ENCODE results near the gene PCDHGA6. TPM values are rescaled to one million over a fixed set of nuclear protein-coding genes. Genes with fewer than 3 reads are reported as not detected.

PCDHGA6 gene
- total RNA-seq, 1 experiment from 2014 or later, result 0.26 TPM

DNA sequence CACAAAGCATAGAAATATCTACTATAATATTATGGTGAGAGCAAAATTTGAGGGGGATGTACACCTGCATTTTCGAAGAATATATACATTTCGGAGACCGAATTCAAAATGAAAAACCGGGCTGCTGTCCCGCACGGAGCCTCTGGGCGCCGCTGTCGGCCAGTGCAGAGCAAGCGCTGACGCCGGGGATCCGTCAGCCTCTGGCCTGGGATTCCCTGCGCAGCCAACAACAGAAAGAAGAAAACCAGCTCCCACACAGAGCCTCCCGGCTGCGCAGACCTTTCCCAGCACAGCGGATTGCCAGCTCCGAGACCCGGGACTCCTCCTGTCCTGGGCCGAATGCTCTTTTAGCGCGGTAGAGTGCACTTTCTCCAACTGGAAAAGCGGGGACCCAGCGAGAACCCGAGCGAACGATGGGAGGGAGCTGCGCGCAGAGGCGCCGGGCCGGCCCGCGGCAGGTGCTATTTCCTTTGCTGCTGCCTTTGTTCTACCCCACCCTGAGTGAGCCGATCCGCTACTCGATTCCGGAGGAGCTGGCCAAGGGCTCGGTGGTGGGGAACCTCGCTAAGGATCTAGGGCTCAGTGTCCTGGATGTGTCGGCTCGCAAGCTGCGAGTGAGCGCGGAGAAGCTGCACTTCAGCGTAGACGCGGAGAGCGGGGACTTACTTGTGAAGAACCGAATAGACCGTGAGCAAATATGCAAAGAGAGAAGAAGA lies 34.3 kb downstream of the PCDHGA6 start, which contains the start of gene PCDHGB6:
PCDHGB6 (plus strand) TSS at position 232 of the 716 bp plus-strand sequence; CDS start at position 414, 182 bp downstream.

DNA sequence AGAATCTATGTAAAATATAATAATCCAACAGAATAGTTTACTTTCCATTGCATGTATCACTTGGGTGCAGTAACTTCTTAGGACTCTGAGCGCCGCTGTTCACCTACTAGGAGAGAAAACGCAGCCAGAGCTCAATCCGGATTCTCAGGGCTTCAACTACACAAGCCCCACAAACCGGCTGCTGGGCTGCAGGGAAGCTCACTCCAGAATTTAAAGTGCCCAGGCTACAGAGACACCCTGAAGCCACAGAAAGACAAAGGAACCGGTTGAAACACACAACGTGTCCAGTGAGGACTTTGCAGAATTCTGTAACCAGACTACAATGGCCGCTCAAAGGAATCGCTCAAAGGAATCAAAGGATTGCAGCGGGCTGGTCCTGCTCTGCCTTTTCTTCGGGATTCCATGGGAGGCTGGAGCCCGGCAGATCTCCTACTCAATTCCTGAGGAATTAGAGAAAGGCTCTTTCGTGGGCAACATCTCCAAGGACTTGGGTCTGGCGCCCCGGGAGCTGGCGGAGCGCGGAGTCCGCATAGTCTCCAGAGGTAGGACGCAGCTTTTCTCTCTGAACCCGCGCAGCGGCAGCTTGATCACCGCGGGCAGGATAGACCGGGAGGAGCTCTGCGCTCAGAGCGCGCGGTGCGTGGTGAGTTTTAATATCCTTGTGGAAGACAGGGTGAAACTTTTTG lies 39.3 kb downstream of the PCDHGA6 start, which contains the start of gene PCDHGA10:
PCDHGA10 (plus strand) TSS at position 134 of the 686 bp plus-strand sequence; CDS start at position 323, 189 bp downstream.

DNA sequence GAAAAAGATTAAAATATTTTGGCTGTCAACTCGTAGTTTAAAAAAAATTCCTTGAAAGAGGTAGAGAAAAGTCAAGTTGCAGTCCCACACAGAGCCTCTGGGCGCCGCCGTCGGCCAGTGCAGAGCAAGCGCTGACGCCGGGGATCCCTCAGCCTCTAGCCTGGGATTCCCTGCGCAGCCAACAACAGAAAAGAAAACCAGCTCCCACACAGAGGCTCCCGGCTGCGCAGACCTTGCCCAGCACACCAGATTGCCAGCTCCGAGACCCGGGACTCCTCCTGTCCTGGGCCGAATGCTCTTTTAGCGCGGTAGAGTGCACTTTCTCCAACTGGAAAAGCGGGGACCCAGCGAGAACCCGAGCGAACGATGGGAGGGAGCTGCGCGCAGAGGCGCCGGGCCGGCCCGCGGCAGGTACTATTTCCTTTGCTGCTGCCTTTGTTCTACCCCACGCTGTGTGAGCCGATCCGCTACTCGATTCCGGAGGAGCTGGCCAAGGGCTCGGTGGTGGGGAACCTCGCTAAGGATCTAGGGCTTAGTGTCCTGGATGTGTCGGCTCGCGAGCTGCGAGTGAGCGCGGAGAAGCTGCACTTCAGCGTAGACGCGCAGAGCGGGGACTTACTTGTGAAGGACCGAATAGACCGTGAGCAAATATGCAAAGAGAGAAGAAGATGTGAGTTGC lies 43.9 kb downstream of the PCDHGA6 start, which contains the start of gene PCDHGB7:
PCDHGB7 (plus strand) TSS at position 184 of the 679 bp plus-strand sequence; CDS start at position 367, 183 bp downstream.

DNA sequence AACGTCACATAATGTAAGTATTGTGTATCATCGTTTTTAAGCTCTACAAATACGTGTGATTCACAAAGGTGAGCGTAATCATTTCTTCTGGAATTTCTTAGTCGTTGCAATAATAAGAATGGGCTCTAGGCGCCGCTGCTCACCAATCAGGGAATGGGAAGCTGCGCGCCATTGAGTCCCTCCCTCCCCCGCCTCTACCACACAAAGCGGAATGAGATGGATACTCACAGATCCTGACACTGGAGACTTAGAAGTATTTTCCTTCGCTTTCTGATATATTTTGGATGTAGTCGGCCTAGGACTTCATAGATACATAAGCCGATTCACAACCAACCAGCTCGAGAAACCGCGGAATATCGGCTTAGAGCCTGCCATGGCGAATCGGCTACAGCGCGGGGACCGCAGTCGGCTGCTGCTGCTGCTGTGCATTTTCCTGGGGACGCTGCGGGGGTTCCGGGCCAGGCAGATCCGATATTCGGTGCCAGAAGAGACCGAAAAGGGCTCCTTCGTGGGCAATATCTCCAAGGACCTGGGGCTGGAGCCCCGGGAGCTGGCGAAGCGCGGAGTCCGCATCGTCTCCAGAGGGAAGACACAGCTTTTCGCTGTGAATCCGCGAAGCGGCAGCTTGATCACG lies 47.3 kb downstream of the PCDHGA6 start, which contains the start of gene PCDHGA11:
PCDHGA11 (plus strand) TSS at position 197 of the 634 bp plus-strand sequence; CDS start at position 374, 177 bp downstream.

Other genes starting within 250 kb of the PCDHGA6 start
- gene PCDHB5, start 238.7 kb upstream of the PCDHGA6 start, total RNA-seq (2022; extraction: Qiagen RNA extraction), result 1.3 to 1.7 TPM (median 1.4 TPM) in 5 replicates
- gene PCDHB6, start 223.8 kb upstream of the PCDHGA6 start, total RNA-seq (2022; extraction: Qiagen RNA extraction), result 0.84 to 1.1 TPM (median 0.90 TPM) in 5 replicates
- 0.01 to 0.03 TPM (median 0.02 TPM) in 3 of 5 replicates, not detected in the others for gene PCDHB7, start 201.2 kb upstream of the PCDHGA6 start, total RNA-seq (2022; extraction: Qiagen RNA extraction)
- 0.24 to 0.28 TPM (median 0.26 TPM) in 5 replicates for gene PCDHB8, start 196.1 kb upstream of the PCDHGA6 start, total RNA-seq (2022; extraction: Qiagen RNA extraction)
- 0.02 to 0.13 TPM (median 0.06 TPM) in 5 replicates for gene PCDHB16, start 191.5 kb upstream of the PCDHGA6 start, total RNA-seq (2022; extraction: Qiagen RNA extraction)
- 0.01 to 0.09 TPM (median 0.02 TPM) in 4 of 5 replicates, not detected in the other for gene PCDHB9, start 186.7 kb upstream of the PCDHGA6 start, total RNA-seq (2022; extraction: Qiagen RNA extraction)
- gene PCDHB10, start 181.5 kb upstream of the PCDHGA6 start, total RNA-seq (2022; extraction: Qiagen RNA extraction), result 0.02 to 0.06 TPM (median 0.03 TPM) in 3 of 5 replicates, not detected in the others
- 0.05 to 0.08 TPM (median 0.07 TPM) in 5 replicates for gene PCDHB11, start 174.3 kb upstream of the PCDHGA6 start, total RNA-seq (2022; extraction: Qiagen RNA extraction)
- gene PCDHB12, start 165.2 kb upstream of the PCDHGA6 start, total RNA-seq (2022; extraction: Qiagen RNA extraction), result 0.01 to 0.02 TPM in 2 of 5 replicates, not detected in the others
- gene PCDHB13, start 160.0 kb upstream of the PCDHGA6 start, total RNA-seq (2022; extraction: Qiagen RNA extraction), result 0.03 to 0.08 TPM (median 0.06 TPM) in 5 replicates
- 0.03 to 0.09 TPM (median 0.06 TPM) in 5 replicates for gene PCDHB14, start 150.5 kb upstream of the PCDHGA6 start, total RNA-seq (2022; extraction: Qiagen RNA extraction)
- 0.03 to 0.13 TPM (median 0.07 TPM) in 5 replicates for gene PCDHB15, start 128.5 kb upstream of the PCDHGA6 start, total RNA-seq (2022; extraction: Qiagen RNA extraction)
- not detected in 5 replicates for gene SLC25A2, start 69.8 kb upstream of the PCDHGA6 start, total RNA-seq (2022; extraction: Qiagen RNA extraction)
- gene TAF7, start 53.1 kb upstream of the PCDHGA6 start, total RNA-seq (2022; extraction: Qiagen RNA extraction), result 59.3 to 79.3 TPM (median 67.9 TPM) in 5 replicates
- gene PCDHGA1, start 43.4 kb upstream of the PCDHGA6 start, total RNA-seq (2022; extraction: Qiagen RNA extraction), result 0.23 to 0.32 TPM (median 0.27 TPM) in 5 replicates
- 0.40 to 0.74 TPM (median 0.53 TPM) in 5 replicates for gene PCDHGA2, start 35.1 kb upstream of the PCDHGA6 start, total RNA-seq (2022; extraction: Qiagen RNA extraction)
- 0.02 to 0.03 TPM in 2 of 5 replicates, not detected in the others for gene PCDHGA3, start 30.1 kb upstream of the PCDHGA6 start, total RNA-seq (2022; extraction: Qiagen RNA extraction)
- gene PCDHGB1, start 23.8 kb upstream of the PCDHGA6 start, total RNA-seq (2022; extraction: Qiagen RNA extraction), result 1.4 to 1.9 TPM (median 1.7 TPM) in 5 replicates
- gene PCDHGA4, start 18.9 kb upstream of the PCDHGA6 start, total RNA-seq (2022; extraction: Qiagen RNA extraction), result 0.06 to 0.13 TPM (median 0.11 TPM) in 5 replicates
- 0.05 to 0.08 TPM (median 0.07 TPM) in 5 replicates for gene PCDHGB2, start 13.9 kb upstream of the PCDHGA6 start, total RNA-seq (2022; extraction: Qiagen RNA extraction)
- gene PCDHGA5, start 9.7 kb upstream of the PCDHGA6 start, total RNA-seq (2022; extraction: Qiagen RNA extraction), result 0.13 to 0.17 TPM (median 0.16 TPM) in 5 replicates
- gene PCDHGB3, start 3.6 kb upstream of the PCDHGA6 start, total RNA-seq (2022; extraction: Qiagen RNA extraction), result 0.11 to 0.23 TPM (median 0.14 TPM) in 5 replicates
- 0.71 to 1.2 TPM (median 0.76 TPM) in 5 replicates for gene PCDHGA7, start 8.9 kb downstream of the PCDHGA6 start, total RNA-seq (2022; extraction: Qiagen RNA extraction)
- 0.81 to 1.0 TPM (median 0.92 TPM) in 5 replicates for gene PCDHGB4, start 13.8 kb downstream of the PCDHGA6 start, total RNA-seq (2022; extraction: Qiagen RNA extraction)
- 0.02 to 0.03 TPM (median 0.02 TPM) in 4 of 5 replicates, not detected in the other for gene PCDHGA8, start 18.7 kb downstream of the PCDHGA6 start, total RNA-seq (2022; extraction: Qiagen RNA extraction)
- gene PCDHGB5, start 24.1 kb downstream of the PCDHGA6 start, total RNA-seq (2022; extraction: Qiagen RNA extraction), result 1.9 to 2.5 TPM (median 2.2 TPM) in 5 replicates
- 0.03 to 0.05 TPM (median 0.05 TPM) in 5 replicates for gene PCDHGA9, start 28.9 kb downstream of the PCDHGA6 start, total RNA-seq (2022; extraction: Qiagen RNA extraction)
- gene PCDHGB6, start 34.1 kb downstream of the PCDHGA6 start, total RNA-seq (2022; extraction: Qiagen RNA extraction), result 0.09 to 0.13 TPM (median 0.10 TPM) in 5 replicates
- 0.02 to 0.03 TPM in 2 of 5 replicates, not detected in the others for gene PCDHGA10, start 39.1 kb downstream of the PCDHGA6 start, total RNA-seq (2022; extraction: Qiagen RNA extraction)
- 0.03 to 0.13 TPM (median 0.07 TPM) in 3 of 5 replicates, not detected in the others for gene PCDHGB7, start 43.8 kb downstream of the PCDHGA6 start, total RNA-seq (2022; extraction: Qiagen RNA extraction)
- gene PCDHGA11, start 47.2 kb downstream of the PCDHGA6 start, total RNA-seq (2022; extraction: Qiagen RNA extraction), result not detected in 5 replicates
- gene PCDHGA12, start 56.6 kb downstream of the PCDHGA6 start, total RNA-seq (2022; extraction: Qiagen RNA extraction), result 0.01 TPM in 1 of 5 replicates, not detected in the others
- gene PCDHGC3, start 102.1 kb downstream of the PCDHGA6 start, total RNA-seq (2022; extraction: Qiagen RNA extraction), result 5.0 to 6.6 TPM (median 5.7 TPM) in 5 replicates
- 0.02 to 0.07 TPM in 2 of 5 replicates, not detected in the others for gene PCDHGC4, start 111.1 kb downstream of the PCDHGA6 start, total RNA-seq (2022; extraction: Qiagen RNA extraction)
- 0.02 to 0.03 TPM in 2 of 5 replicates, not detected in the others for gene PCDHGC5, start 115.2 kb downstream of the PCDHGA6 start, total RNA-seq (2022; extraction: Qiagen RNA extraction)
- gene DIAPH1, start 245.1 kb downstream of the PCDHGA6 start, total RNA-seq (2022; extraction: Qiagen RNA extraction), result 87.8 to 96.8 TPM (median 93.1 TPM) in 5 replicates

Data from A549 treated with AZD2906 at 1 μM for 4 hours (cell line).